Parathyroid adenoma (tissue), 2 donors: ENCODE measurements around the gene LAMP5.

Source experiments
- H2AFZ ChIP-seq: fragments of 300-600 bp; sonication (generic); one replicate; pipeline ENCODE4 v1.7.0; 2017; ENCODE audit warnings: antibody characterized with exemption, mild to moderate bottlenecking
- H3K27ac ChIP-seq: fragments of 300-600 bp; sonication (generic); one replicate; pipeline ENCODE4 v1.7.0; 2017
- H3K27me3 ChIP-seq: fragments of 300-600 bp; sonication (generic); one replicate; pipeline ENCODE4 v1.7.0; 2017; ENCODE audit warnings: low read length; ENCODE audit not compliant: control insufficient read depth, insufficient read depth
- H3K36me3 ChIP-seq: fragments of 300-600 bp; sonication (generic); one replicate; pipeline ENCODE4 v1.7.0; 2017; ENCODE audit warnings: low read length; ENCODE audit not compliant: control insufficient read depth, insufficient read depth
- H3K4me1 ChIP-seq: fragments of 300-600 bp; sonication (generic); one replicate; pipeline ENCODE4 v1.7.0; 2017; ENCODE audit warnings: control low read depth
- H3K4me2 ChIP-seq: fragments of 300-600 bp; sonication (generic); one replicate; pipeline ENCODE4 v1.7.0; 2017; ENCODE audit warnings: low read length
- H3K4me3 ChIP-seq: fragments of 300-600 bp; sonication (generic); one replicate; pipeline ENCODE4 v1.7.0; 2017; ENCODE audit warnings: low read depth, low read length
- H3K79me2 ChIP-seq: fragments of 300-600 bp; sonication (generic); one replicate; pipeline ENCODE4 v1.7.0; 2017; ENCODE audit warnings: control low read depth
- H3K9ac ChIP-seq: fragments of 300-600 bp; sonication (generic); one replicate; pipeline ENCODE4 v1.7.0; 2017; ENCODE audit warnings: mild to moderate bottlenecking
- H3K9me3 ChIP-seq: fragments of 300-600 bp; sonication (generic); one replicate; pipeline ENCODE4 v1.7.0; 2017; ENCODE audit warnings: low read length; ENCODE audit not compliant: control insufficient read depth
- CTCF ChIP-seq: fragments of 300-600 bp; sonication (generic); IDR thresholded peaks from one replicate; pipeline ENCODE4 v1.7.0; 2017; ENCODE audit warnings: antibody characterized with exemption, mild to moderate bottlenecking
- donor health status: primary hyperparathyroidism.

The LAMP5 gene

GRCh38 chr20:9503526-9504245 lies 10.7 kb upstream of the LAMP5 start:
- Histone ChIP-seq H2AFZ (no peak overlapping the region), H3K9me3 (no peaks in the 10 kb centered on the region), H3K9ac (no peak overlapping the region), H3K27ac (no peak overlapping the region), H3K4me3 (no peak overlapping the region), H3K79me2 (no peaks in the 10 kb centered on the region), H3K4me1 (no peaks in the 10 kb centered on the region), H3K27me3 (no peaks in the 10 kb centered on the region), H3K4me2 (no peak overlapping the region), H3K36me3 (no peaks in the 10 kb centered on the region)
- no peak for TF ChIP-seq CTCF

- Histone ChIP-seq H3K4me3 (no peak overlapping the region), H2AFZ (no peak overlapping the region), H3K9ac (no peak overlapping the region), H3K4me1 (no peaks in the 10 kb centered on the region), H3K36me3 (no peaks in the 10 kb centered on the region), H3K27ac (no peak overlapping the region), H3K27me3 (no peaks in the 10 kb centered on the region), H3K9me3 (no peaks in the 10 kb centered on the region), H3K4me2 (no peak overlapping the region), H3K79me2 (no peaks in the 10 kb centered on the region)
- TF ChIP-seq CTCF: no peak
These were observed 8.0 kb upstream of the LAMP5 start for GRCh38 chr20:9506280-9506821.

- Histone ChIP-seq H3K27me3 (no peaks in the 10 kb centered on the region), H3K4me2 (no peak overlapping the region), H3K9me3 (no peaks in the 10 kb centered on the region), H3K4me1 (no peaks in the 10 kb centered on the region), H2AFZ (no peak overlapping the region), H3K27ac (no peak overlapping the region), H3K36me3 (no peaks in the 10 kb centered on the region), H3K79me2 (no peaks in the 10 kb centered on the region), H3K9ac (no peak overlapping the region), H3K4me3 (no peak overlapping the region)
- TF ChIP-seq CTCF: no peak
These were observed 7.4 kb upstream of the LAMP5 start for GRCh38 chr20:9506964-9507369.

GRCh38 chr20:9507544-9508239 lies 6.7 kb upstream of the LAMP5 start:
- Histone ChIP-seq H3K4me2 (no peak overlapping the region), H3K27me3 (no peaks in the 10 kb centered on the region), H2AFZ (no peak overlapping the region), H3K9ac (no peak overlapping the region), H3K79me2 (no peaks in the 10 kb centered on the region), H3K36me3 (no peaks in the 10 kb centered on the region), H3K4me3 (no peak overlapping the region), H3K27ac (no peak overlapping the region), H3K9me3 (no peaks in the 10 kb centered on the region), H3K4me1 (no peaks in the 10 kb centered on the region)
- no peak for TF ChIP-seq CTCF
